ENCODE measurements around the gene LIM2.

The LIM2 gene

DNA sequence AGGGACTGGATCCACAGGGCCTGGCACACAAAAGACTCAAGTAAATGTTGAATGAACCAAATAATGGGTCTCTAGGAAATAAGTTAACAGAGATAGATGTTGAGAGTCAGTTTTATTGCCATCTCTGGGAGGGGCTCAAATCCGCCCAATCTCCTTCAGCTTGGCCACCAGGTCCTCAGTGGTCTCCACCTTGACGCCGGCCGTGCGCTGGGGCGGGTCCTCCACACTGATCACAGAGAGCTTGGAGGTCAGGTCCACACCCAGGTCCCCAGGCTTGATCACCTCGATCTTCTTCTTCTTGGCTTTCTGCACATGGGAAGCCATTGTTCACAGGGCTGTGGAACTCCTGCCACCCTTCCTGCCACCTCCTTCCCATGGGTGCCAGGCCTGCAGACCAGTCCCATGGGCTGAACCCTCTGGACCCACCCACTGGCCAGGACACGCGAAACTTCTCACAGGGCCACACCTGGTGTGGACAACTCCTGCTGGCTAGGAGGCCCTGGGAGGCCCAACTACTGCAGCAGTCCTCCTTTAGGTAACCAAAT is 42.6 kb downstream of the LIM2 start:
- no peak for TF ChIP-seq ZNF274 (IDR thresholded peaks at IDR 0.05; ENCODE audit: low read depth, low read length)
- H3K4me3 ChIP-seq (ENCODE audit: low read length): no peak overlapping the region; the same call in 1 of the 2 replicates

GRCh38 chr19:51342631-51343569 is 44.9 kb downstream of the LIM2 start:
- H3K4me3 ChIP-seq (ENCODE audit: low read length): no peak overlapping the region
- no peak for TF ChIP-seq ZNF274 (IDR thresholded peaks at IDR 0.05; ENCODE audit: low read depth, low read length)

DNA sequence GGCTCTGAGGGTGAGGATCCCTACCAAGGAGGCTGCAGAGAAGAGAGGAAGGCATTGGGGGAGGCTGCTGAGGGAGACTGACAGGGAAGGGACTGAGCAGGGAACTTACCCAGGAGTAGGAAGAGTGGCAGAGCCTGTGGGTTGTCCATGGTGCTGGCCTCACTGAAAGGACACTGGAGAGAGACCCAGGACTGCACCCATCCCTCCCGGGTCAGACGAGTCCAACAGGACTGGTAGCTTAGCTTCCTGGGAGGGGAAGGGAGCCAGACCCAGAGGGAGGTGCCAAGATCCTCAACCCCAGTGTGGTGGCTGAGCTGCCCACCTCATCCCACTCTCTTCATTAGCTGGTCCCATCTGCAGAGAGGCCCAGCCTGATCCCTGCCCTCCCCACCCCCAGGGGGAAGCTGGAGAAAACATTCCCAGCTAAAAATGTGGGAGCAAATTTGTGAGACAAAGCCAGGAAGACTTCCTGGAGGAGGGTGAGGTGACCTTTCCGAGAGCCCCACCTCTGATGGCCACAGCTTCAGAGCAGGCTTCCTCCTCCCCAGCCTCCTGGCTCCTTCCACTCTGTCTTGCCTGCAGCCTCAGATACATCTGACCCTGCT is 45.7 kb downstream of the LIM2 start, which contains the start of gene VSIG10L:
VSIG10L (minus strand) TSS at position 164 of the 605 bp plus-strand sequence; CDS start at position 149, 15 bp downstream.
- no peak for TF ChIP-seq ZNF274 (IDR thresholded peaks at IDR 0.05; ENCODE audit: low read depth, low read length)
- H3K4me3 ChIP-seq (ENCODE audit: low read length): no peak within 1 kb of the TSS

GRCh38 chr19:51341066-51341465 is 46.7 kb downstream of the LIM2 start:
- no peak for TF ChIP-seq ZNF274 (IDR thresholded peaks at IDR 0.05; ENCODE audit: low read depth, low read length)
- no peak overlapping the region for H3K4me3 ChIP-seq (ENCODE audit: low read length)

- TF ChIP-seq ZNF274 (IDR thresholded peaks at IDR 0.05; ENCODE audit: low read depth, low read length): no peak
- H3K4me3 ChIP-seq (ENCODE audit: low read length): peak overlapping the region; percentile 56; the same call in 1 of the 2 replicates
Measured at GRCh38 chr19:51339687-51340656, 47.8 kb downstream of the LIM2 start.

DNA sequence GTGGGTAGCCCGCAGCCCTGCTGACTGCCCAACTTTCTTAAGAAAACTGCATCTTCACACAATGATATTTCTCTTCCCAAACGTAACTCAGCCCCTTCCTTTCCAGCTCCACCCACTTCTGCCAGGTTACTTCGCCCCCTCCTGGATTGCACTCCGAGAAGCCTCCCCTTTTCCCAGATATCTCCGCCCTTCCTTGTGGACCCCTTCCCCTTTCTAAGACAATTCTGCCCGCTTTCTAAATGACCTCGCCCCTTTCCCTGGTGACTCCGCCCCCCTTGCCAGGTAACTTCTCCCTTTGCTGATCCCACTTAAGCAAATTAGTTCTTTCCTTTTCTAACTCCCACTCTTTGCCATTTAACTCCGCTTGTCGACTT is 48.5 kb downstream of the LIM2 start:
- TF ChIP-seq ZNF274 (IDR thresholded peaks at IDR 0.05; ENCODE audit: low read depth, low read length): no peak

DNA sequence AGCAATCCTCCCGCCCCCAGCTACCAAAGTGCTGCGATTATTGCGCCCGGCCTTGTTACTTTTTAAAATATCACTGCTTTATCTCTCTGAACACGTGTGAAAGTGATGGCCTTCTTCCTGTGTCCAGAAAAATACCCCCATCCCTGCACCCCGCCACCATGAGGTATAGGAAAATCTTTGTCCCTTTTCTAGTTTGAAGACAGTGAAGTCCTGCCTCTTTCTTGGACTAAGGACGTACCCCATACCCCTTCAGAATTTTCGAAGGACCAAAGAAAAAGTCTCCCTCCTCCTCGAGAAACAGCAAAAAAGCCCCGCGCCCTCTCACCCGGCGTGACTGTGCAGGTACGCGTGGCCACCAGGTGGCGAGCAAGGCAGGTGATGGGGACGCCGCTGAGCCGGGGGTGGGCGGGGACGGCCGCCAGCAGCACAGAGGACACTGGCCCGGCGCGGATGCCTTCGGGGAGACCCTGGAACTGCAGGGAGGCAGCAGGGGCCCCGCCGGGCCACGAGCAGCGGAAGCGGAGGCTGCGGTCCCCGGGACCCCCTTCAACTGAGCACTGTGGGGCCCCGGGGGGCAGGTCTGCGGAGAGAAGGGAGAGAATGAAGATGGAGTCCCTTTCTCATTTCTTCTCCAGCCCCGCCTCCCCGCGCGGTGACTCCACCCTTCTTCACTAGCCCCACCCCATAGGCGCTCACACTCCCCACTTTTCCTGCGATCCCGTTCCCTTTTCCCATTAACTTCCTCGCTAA is 49.0 kb downstream of the LIM2 start:
- peak overlapping the region; percentile 56 for H3K4me3 ChIP-seq (ENCODE audit: low read length)
- no peak for TF ChIP-seq ZNF274 (IDR thresholded peaks at IDR 0.05; ENCODE audit: low read depth, low read length)

More for the DNA sequence above, 48.5 kb downstream of the LIM2 start:
- H3K4me3 ChIP-seq (ENCODE audit: low read length): peak overlapping the region; percentile 56

- TF ChIP-seq ZNF274 (IDR thresholded peaks at IDR 0.05; ENCODE audit: low read depth, low read length): no peak
- H3K4me3 ChIP-seq (ENCODE audit: low read length): no peak overlapping the region; the same call in 1 of the 2 replicates
Measured at GRCh38 chr19:51337861-51338562, 49.8 kb downstream of the LIM2 start.

DNA sequence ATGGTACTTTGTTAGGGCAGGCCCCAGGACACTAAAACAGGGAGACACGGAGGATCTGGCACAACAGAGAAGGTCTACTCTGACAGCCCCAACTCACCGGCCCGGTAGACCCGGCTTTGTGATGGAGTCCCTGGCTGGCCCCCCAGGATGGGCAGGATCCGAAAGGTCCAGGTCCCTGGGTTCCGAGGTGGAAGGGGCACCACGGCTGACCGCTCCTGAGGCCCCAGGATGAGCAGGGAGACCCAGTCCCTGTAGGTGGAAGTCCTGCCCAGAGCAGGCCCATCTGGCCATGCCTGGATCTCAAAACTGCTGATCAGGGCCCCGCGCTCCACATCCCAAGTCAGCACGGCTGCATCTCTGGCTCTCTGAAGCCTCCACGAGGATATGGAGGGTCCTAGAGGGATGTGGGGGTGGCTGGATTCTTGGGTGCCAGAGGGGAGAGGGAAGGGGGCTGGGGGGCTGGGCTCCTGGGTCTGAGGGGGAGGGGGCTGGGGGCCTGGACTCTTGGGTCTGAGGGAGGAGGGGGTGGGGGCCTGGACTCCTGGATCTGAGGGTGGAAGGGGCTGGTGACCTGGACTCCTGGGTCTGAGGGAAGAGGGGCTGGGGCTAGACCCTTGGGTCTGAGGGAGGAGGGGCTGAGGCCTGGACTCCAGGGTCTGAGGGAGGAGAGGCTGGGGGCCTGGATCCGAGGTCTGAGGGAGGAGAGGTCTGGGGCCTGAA is 50.5 kb downstream of the LIM2 start:
- H3K4me3 ChIP-seq (ENCODE audit: low read length): no peak overlapping the region
- TF ChIP-seq ZNF274 (IDR thresholded peaks at IDR 0.05; ENCODE audit: low read depth, low read length): no peak

- no peak overlapping the region for H3K4me3 ChIP-seq (ENCODE audit: low read length)
- no peak for TF ChIP-seq ZNF274 (IDR thresholded peaks at IDR 0.05; ENCODE audit: low read depth, low read length)
Measured at GRCh38 chr19:51333836-51334460, 53.8 kb downstream of the LIM2 start.

- no peak for TF ChIP-seq ZNF274 (IDR thresholded peaks at IDR 0.05; ENCODE audit: low read depth, low read length)
- no peak overlapping the region for H3K4me3 ChIP-seq (ENCODE audit: low read length)
Measured at GRCh38 chr19:51331716-51332115, 56.1 kb downstream of the LIM2 start.
